Measurements from ENCODE around the gene SYCP2L. TPM values are rescaled to one million over a fixed set of nuclear protein-coding genes. Genes with fewer than 3 reads are reported as not detected.

Gene SYCP2L
- total and polyA plus RNA-seq, 2 experiments from 2014 or later: 0.13 TPM; not detected in 1

DNA sequence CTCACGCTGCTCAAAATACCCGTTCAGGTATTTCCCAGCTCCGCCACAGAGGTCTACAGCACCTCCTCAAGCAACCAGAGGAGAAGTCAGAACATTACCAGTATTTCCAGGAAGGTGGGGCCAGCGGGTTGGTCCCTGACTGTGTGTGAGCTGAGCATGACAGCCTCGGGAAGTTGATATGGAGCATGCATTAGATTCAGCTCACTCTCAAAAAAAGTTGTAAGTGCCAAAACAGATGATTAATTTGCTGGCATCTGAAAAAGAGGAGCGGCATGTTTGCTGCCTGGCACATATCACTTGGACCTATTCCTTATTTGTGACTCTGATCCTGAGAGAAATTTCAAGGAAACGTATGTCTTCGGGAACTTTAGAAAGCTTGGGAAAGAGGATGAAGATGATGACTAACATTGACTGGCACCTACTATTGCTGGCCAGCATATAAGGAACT lies 125.0 kb downstream of the SYCP2L start:
- 31 to 34% methylated on average over 8 of the region's 8 CpGs for WGBS, 2 experiments (ENCODE audit: low coverage in 1 of 2, low lambda C conversion rate in 2 of 2, missing lambda C conversion rate in 2 of 2)
- Histone ChIP-seq H3K4me1 (ENCODE audit: insufficient read depth) (peaks cover 37% of the 10 kb centered on the region), H3K4me3 (peak overlapping the region; percentile 15; the same call in 1 of the 2 replicates), H3K4me2 (ENCODE audit: unreplicated experiment) (peak overlapping the region; percentile 57), H3K9ac (no peak overlapping the region), H3K9me2 (ENCODE audit: insufficient read depth) (no peaks in the 10 kb centered on the region), H3K36me3 (ENCODE audit: low read depth) (no peaks in the 10 kb centered on the region), H4K20me1 (ENCODE audit: insufficient read depth) (no peaks in the 10 kb centered on the region), H3K27ac (no peak overlapping the region), H3K9me3 (ENCODE audit: low read depth) (no peaks in the 10 kb centered on the region), H3K79me2 (ENCODE audit: insufficient read depth) (no peaks in the 10 kb centered on the region), H3K27me3 (replicated peaks; ENCODE audit: insufficient read depth) (0 out of 2 replicates have a peak, but pooled peaks cover 5% of the 10 kb centered on the region), H2AFZ (peak overlapping the region; percentile 39; the same call in 1 of the 2 replicates), H3F3A (ENCODE audit: insufficient read depth) (peaks cover 30% of the 10 kb centered on the region)
- peak; percentile 53 for DNase-seq
- in situ Hi-C loops (cut with MboI): no loop called here
- TF ChIP-seq EZH2phosphoT487 (IDR thresholded peaks at IDR 0.05; ENCODE audit: insufficient read depth, low read depth) (no peak), EZH2 (IDR thresholded peaks at IDR 0.05; ENCODE audit: insufficient read depth, poor library complexity, severe bottlenecking) (no peak)

DNA sequence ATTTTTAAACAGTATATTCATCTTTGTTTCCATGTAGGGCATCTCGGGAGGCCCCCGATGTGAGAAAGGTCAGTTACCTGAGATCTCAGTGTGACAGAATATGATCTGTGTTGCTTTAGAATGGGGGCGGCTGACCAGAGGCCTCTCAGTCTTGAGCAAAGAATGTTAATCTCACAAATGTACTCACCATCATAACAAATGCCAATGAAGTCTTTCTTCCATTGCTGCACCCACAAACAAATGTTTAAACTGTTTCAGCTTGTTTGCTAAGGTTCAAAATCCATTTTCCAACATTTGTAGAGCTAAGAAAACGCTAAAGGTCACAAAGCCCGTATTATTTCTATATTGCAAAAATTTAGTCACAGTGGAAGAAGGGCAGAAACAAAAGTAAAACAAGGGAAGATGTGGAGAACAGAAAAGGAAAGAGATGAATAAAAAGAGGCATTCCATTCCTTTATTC lies 125.5 kb downstream of the SYCP2L start:
- TF ChIP-seq EZH2phosphoT487 (IDR thresholded peaks at IDR 0.05; ENCODE audit: insufficient read depth, low read depth): no peak
- TF ChIP-seq EZH2 (IDR thresholded peaks at IDR 0.05; ENCODE audit: insufficient read depth, poor library complexity, severe bottlenecking): no peak
- WGBS, 2 experiments (ENCODE audit: low coverage in 1 of 2, low lambda C conversion rate in 2 of 2, missing lambda C conversion rate in 2 of 2): 76 to 81% methylated on average over 5 of the region's 5 CpGs
- Histone ChIP-seq H3K9ac (no peak overlapping the region), H3K9me3 (ENCODE audit: low read depth) (no peaks in the 10 kb centered on the region), H4K20me1 (ENCODE audit: insufficient read depth) (no peaks in the 10 kb centered on the region), H3K27ac (no peak overlapping the region), H3K27me3 (replicated peaks; ENCODE audit: insufficient read depth) (0 out of 2 replicates have a peak, but pooled peaks cover 5% of the 10 kb centered on the region), H3K4me1 (ENCODE audit: insufficient read depth) (peaks cover 37% of the 10 kb centered on the region), H3K4me2 (ENCODE audit: unreplicated experiment) (peak overlapping the region; percentile 57), H3F3A (ENCODE audit: insufficient read depth) (peaks cover 29% of the 10 kb centered on the region), H3K36me3 (ENCODE audit: low read depth) (no peaks in the 10 kb centered on the region), H2AFZ (no peak overlapping the region; the same call in 1 of the 2 replicates), H3K4me3 (0 out of 2 replicates have a peak overlapping the region, but pooled peaks have one; percentile 15), H3K79me2 (ENCODE audit: insufficient read depth) (no peaks in the 10 kb centered on the region), H3K9me2 (ENCODE audit: insufficient read depth) (no peaks in the 10 kb centered on the region)
- no peak for DNase-seq
- in situ Hi-C loops (cut with MboI): no loop called here

DNA sequence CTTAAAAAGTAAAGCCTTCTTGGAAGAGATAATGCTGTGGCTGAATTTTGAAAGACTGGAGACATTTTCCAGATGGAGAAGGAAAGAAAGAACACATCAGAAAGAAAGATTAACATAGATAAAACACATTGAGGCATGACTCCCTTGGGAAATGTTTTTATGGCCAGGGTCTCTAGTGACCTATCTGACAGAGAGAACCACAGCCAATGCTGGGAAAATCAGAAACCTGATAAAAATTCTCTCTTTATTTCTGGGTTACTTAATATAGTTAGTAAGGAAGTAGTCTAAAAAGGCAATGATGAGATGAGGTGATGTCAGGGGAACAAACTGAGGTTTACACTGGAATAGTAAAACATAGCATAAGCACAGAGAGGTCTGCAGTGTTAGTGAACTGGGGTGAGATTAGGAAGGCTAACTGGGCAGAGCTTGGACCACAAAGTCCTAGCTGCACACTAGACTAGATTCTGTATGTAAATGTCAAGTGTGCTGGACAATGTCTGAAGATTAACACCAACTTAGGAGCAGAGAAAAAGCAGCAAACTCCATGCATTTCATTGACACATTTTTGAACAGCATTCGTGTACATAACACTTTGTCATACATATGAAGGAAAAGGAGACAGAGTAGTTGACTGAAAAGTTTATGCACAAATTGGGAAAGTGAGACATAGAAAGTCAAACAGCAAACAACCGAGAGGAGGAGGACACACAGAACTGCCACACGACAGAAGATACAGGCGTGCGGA lies 126.3 kb downstream of the SYCP2L start:
- Histone ChIP-seq H3K36me3 (ENCODE audit: low read depth) (no peaks in the 10 kb centered on the region), H2AFZ (no peak overlapping the region), H3K79me2 (ENCODE audit: insufficient read depth) (no peaks in the 10 kb centered on the region), H3K4me3 (no peak overlapping the region), H4K20me1 (ENCODE audit: insufficient read depth) (no peaks in the 10 kb centered on the region), H3K4me1 (ENCODE audit: insufficient read depth) (peaks cover 28% of the 10 kb centered on the region), H3K9ac (no peak overlapping the region), H3K27ac (no peak overlapping the region), H3K9me3 (ENCODE audit: low read depth) (no peaks in the 10 kb centered on the region), H3F3A (ENCODE audit: insufficient read depth) (peaks cover 21% of the 10 kb centered on the region), H3K4me2 (ENCODE audit: unreplicated experiment) (no peak overlapping the region), H3K27me3 (replicated peaks; ENCODE audit: insufficient read depth) (0 out of 2 replicates have a peak, but pooled peaks cover 5% of the 10 kb centered on the region), H3K9me2 (ENCODE audit: insufficient read depth) (no peaks in the 10 kb centered on the region)
- DNase-seq: no peak
- in situ Hi-C loops (cut with MboI): no loop called here
- TF ChIP-seq EZH2 (IDR thresholded peaks at IDR 0.05; ENCODE audit: insufficient read depth, poor library complexity, severe bottlenecking): no peak
- TF ChIP-seq EZH2phosphoT487 (IDR thresholded peaks at IDR 0.05; ENCODE audit: insufficient read depth, low read depth): no peak
- 93 to 98% methylated on average over 5 of the region's 5 CpGs for WGBS, 2 experiments (ENCODE audit: low coverage in 1 of 2, low lambda C conversion rate in 2 of 2, missing lambda C conversion rate in 2 of 2)

DNA sequence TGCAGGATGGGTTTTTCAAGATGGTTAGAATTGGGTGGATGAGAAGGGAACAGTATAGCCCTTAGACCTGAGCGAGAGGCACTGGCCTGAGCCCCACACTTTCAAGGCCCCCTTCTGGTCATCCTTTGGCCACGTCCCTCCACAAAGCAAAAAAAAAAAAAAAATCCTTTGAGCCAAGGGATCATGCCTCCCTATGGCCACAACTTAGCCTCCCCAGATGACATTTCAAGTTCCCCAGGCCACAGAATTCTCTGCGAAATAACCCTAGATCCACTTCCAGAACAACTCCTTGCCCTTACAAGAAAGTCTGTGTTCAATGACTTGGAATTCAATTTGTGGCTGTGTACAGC lies 126.8 kb downstream of the SYCP2L start:
- no peak overlapping the region for H3K9ac ChIP-seq
- H3F3A ChIP-seq (ENCODE audit: insufficient read depth): peaks cover 15% of the 10 kb centered on the region
- no peaks in the 10 kb centered on the region for H3K79me2 ChIP-seq (ENCODE audit: insufficient read depth)
- no peaks in the 10 kb centered on the region for H3K36me3 ChIP-seq (ENCODE audit: low read depth)
- in situ Hi-C loops (cut with MboI): no loop called here
- no peak overlapping the region for H3K4me2 ChIP-seq (ENCODE audit: unreplicated experiment)
- no peak for TF ChIP-seq EZH2 (IDR thresholded peaks at IDR 0.05; ENCODE audit: insufficient read depth, poor library complexity, severe bottlenecking)
- no peak for TF ChIP-seq EZH2phosphoT487 (IDR thresholded peaks at IDR 0.05; ENCODE audit: insufficient read depth, low read depth)
- no peak overlapping the region for H2AFZ ChIP-seq
- peaks cover 23% of the 10 kb centered on the region for H3K4me1 ChIP-seq (ENCODE audit: insufficient read depth)
- no peaks in the 10 kb centered on the region for H3K9me3 ChIP-seq (ENCODE audit: low read depth)
- no peak overlapping the region for H3K4me3 ChIP-seq
- 0 out of 2 replicates have a peak, but pooled peaks cover 5% of the 10 kb centered on the region for H3K27me3 ChIP-seq (replicated peaks; ENCODE audit: insufficient read depth)
- WGBS, 2 experiments (ENCODE audit: low coverage in 1 of 2, low lambda C conversion rate in 2 of 2, missing lambda C conversion rate in 2 of 2): 92 to 97% methylated on average over 3 of the region's 3 CpGs
- H4K20me1 ChIP-seq (ENCODE audit: insufficient read depth): no peaks in the 10 kb centered on the region
- H3K27ac ChIP-seq: no peak overlapping the region
- no peak for DNase-seq
- H3K9me2 ChIP-seq (ENCODE audit: insufficient read depth): no peaks in the 10 kb centered on the region
